Stimulated activated CD4-positive, alpha-beta T cell treated with anti-CD3 and anti-CD28 coated beads, TNF-alpha, amount 100 ng/mL, for 4 hours (primary cell): ENCODE data around the gene LGR6.

Experiments
- DNase-seq, 3 experiments: peaks; one replicate each; pipeline ENCODE4 v3.0.0-alpha.2; 2020; ENCODE audit warnings: low read depth in 3 of 3

Gene LGR6

GRCh38 chr1:202200669-202201068, 7.1 kb downstream of the LGR6 start:
- no peak for DNase-seq

GRCh38 chr1:202201266-202201665, 7.7 kb downstream of the LGR6 start:
- no peak for DNase-seq

DNA sequence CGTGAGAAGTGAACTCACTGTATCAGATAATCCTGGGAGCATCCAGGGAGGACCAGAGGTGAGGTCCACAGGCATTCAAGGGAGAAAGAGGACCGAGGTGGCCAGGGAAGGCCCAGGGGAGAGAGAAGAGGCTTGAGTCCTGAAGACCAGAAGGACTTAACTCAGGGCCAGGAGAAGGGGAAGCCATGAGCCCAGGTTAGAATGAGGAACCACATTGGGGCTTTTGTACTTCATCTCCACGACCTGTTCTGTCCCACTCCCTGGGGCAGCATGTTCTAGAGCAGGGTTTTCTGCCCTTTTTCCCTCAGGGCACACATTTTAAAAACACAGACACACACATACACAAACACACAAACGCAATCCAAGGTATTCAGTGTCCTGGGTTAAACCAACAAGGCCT, 8.4 kb downstream of the LGR6 start:
- DNase-seq: no peak

DNA sequence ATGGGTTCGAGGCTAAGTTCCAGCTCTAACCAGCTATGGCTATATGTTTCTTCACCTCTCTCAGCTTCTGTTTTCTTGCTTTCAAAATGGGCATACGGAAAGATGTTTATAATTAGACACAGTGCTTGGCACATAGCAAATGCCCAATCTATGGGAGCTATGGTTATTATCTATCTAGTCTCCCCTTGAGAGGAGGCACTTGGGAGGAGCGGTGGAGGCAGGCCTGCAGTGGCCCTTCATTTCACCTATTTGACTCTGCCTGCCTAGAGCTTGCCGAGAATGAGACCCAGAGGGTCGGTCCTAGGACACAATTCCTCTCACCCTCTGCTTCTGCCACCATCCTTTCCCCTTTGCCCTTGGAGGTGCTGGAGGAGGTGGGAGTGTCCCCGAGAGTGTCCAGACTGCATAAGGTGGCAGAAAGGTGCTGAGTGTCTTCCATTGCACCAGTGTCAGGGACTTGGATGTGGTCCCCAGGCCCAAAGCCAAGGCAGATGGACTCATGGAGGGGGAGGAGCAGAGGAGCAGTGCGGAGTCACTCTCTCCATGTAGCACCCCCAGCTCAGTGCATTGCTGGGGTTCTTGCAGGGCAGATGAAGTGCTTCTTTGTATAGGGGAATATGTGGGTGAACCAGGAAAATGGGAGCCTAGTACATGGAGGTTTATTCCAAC, 9.0 kb downstream of the LGR6 start:
- DNase-seq: no peak

- no peak for DNase-seq
Observed at GRCh38 chr1:202203238-202204039, 9.8 kb downstream of the LGR6 start.

GRCh38 chr1:202204065-202204464, 10.5 kb downstream of the LGR6 start:
- no peak for DNase-seq

DNA sequence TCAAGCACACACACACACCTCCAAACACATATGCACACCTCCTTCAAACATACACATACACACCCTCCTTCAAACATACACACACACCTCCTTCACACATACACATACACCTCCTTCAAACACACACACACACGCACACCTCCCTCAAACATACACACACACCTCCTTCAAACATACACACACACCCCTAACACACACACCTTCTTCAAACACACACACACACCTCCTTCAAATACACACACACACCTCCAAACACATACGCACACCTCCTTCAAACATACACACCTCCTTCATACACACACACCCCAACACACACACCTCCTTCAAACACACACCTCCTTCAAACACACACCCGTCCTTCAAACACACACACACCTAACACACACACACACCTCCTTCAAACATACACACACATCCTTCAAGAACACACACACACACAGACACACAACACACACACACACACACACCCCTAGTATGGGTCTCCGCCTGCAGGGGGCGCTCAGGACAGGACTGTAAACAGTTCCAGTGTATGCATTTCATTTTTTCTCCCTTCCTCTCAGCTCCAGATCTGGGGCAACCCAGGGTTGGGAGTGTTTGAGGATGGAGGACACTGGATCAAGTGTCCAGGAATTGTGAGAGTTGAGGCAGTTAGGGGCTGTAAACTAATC, 12.1 kb downstream of the LGR6 start:
- DNase-seq: no peak

GRCh38 chr1:202207292-202207691, 13.7 kb downstream of the LGR6 start:
- no peak for DNase-seq

GRCh38 chr1:202208351-202208857, 14.8 kb downstream of the LGR6 start:
- no peak for DNase-seq

DNA sequence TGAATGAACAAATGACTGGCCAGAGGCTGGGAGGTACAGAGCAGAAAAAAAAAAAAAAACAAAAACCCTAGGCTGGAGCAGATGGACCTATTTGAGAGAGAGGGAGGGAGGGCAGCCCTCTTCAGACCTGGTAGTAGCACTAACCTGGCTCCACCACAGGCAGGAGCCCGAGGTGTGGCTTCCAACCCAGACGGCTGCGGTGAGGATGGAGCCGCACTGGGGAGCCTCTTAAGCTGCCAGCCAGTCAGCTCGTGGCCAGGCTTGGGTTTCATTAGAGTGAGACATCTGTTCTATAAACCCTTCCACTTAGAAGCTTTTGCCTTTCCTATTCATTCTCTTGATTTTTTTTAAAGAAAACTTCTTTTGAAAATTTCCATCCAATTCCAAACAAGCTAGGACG, 16.8 kb downstream of the LGR6 start:
- no peak for DNase-seq

DNA sequence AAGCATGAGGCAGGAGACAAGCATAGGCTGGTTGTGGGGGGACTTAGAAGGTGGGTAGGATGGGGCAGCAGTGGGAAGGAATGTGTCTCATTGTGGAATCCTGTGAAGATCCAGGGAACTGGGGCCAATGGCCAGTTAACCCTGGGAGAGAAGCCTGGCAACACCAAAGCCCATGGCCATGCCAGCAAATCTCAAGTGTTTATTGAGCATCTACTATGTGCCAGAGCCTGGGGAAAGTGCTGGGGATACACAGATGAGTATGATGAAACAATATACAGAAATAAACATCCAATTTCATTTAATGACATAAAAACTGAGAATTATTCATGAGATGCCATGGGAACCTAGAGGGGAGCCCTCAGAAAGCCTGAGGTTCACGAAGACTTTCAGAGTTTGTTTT, 17.4 kb downstream of the LGR6 start:
- DNase-seq: no peak

DNA sequence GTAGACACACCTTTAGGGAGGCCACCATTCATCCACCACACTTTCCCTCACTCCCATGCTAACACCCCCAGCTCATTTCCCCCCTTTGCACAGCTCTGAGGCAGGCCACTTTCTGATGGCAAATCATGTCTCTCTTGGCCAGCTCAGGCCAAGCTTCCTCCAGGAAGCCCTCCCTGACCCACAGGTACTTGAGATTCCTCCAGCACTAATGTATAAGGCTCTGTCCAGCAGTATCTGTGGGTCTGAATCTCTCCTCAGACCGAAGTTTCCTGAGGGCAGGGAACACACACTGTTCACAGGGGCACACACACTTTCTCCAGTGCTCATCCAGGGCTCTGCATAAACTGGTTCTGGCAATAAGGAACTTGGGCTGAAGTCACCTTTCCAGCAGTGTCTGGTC, 19.2 kb downstream of the LGR6 start:
- DNase-seq: no peak

- no peak for DNase-seq
Observed at GRCh38 chr1:202213361-202214088, 19.9 kb downstream of the LGR6 start.

DNA sequence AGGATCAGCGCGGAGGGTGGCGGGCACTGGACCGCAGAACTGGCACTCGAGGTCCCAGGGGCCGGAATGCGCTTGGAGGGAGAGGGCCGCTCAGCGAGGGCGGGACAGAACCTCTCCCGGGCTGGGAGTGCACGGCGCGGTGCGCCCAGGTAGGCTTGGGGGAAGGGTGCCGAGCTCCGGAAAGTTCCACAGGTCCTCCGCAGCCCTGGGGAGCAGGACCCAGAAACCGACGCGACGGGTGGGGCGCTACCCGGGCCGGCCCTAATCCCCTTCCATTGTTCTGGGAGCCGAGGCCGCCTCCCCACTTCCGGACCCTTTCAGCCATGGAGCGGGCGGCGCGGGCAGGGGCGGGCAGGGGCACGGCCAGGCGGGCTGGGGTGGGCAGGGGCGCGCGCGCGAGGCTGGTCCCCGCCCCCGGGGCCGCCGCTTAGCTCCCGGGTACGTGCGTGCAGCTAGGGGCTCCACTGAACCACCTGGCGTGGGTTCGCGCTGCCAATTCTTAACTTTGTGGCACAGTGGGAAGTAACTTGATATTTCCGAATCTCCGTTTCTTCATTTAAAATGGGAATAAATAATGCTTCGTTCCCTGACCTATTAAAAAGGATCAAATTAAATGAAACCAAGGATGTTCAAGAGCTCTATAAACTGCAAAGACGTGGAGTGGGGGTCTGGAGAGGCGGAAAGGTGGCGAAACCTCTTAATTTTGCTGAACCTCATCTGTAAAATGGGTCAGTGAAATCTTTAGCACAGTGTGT, 20.7 kb downstream of the LGR6 start:
- no peak for DNase-seq

DNA sequence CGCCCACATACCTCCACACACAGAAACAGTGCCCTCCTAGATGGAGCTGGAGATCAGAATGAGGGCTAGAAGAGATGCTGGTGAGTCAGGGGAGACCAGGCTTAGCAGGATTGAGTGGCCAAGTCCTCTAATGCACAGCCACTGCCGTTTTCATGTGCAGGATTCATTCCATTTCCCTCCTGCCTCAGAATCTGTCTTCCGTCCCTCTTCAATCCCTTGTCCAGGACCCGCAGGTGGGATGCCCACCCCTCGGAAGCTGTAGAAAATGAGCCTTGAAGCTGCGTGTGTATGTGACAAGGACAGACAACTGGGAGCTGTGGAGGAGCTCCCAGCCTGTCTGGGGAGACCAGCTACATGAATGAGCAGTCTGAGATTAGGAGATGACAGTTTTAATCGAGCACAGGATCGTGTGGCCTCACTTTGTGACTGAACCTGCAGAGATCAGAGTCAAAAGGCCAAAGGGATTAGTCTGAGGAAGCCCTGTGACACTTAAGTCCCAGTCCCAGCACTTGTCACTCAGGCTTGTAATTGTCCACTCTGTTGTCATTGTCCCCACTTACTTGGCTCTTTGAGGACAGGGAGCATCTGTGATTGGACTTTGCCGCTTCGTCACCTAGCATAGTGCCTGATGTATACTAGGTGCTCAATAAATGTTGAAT, 22.0 kb downstream of the LGR6 start:
- DNase-seq: no peak

DNA sequence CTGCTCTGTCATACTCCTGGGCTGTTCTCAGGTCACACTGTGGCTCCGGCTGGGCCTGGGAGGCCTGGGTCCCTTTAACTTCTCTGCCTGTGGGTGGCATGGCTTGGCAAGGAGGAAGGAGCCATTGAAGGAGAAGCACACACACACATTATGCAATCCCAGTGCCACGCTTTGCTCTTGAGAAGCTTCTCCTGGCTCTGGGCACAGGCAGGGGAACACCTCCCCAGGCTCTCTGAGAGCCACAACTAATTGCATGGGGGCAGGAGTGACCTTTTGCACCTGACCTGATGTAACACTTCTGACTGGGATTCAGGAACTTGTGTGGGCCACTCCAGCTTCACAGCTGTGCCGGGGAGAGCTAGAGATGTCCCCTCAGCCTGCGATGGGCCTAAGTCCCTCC, 23.1 kb downstream of the LGR6 start:
- no peak for DNase-seq

- no peak for DNase-seq
Observed at GRCh38 chr1:202217516-202217915, 23.9 kb downstream of the LGR6 start.

- no peak for DNase-seq
Observed at GRCh38 chr1:202217951-202218350, 24.4 kb downstream of the LGR6 start.

- no peak for DNase-seq
Observed at GRCh38 chr1:202220733-202221132, 27.1 kb downstream of the LGR6 start.
